ENCODE results near the gene LRRC61. TPM values are rescaled to one million over a fixed set of nuclear protein-coding genes. Genes with fewer than 3 reads are reported as not detected.

Gene LRRC61
- total RNA-seq, 1 donor from 2014 or later, result 13.0 TPM

DNA sequence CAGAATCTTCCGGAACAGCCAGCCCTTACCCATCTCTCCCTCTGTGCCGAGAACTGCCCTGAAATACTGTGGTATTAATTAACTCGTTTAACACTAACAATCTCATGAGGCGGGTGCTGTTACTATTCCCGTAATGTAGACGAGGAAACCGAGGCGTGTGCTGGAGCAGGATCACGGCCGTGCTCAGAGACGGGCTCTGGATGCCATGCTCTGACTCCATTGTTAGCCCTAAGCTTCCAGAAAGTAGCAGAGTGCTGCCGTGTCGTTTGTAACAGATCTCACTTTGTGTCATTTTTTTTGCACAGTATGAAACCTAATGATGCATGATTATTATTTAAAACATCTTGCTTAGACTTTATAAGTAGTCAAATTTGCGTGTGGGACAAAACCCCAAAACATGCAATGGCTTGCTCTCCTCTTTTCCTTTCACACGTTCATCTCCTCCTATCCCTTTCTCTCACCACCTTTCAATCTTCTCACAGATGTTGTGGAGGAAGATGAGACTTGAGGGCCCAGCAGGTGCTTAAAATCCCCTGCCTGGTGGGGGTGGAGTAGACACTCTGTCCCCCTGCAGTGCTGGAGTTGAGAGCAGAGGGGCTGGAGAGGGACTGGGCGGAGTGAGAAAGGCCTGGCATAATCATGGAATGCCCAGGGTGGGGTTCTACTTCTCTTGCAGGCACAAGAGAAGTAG is 672 bp downstream of the LRRC61 start:
- peak overlapping the region; percentile 96 for H3K27ac Mint-ChIP-seq
- peaks cover 12% of the 10 kb centered on the region for H3K36me3 Mint-ChIP-seq
- DNase-seq (ENCODE audit: extremely low spot score, unreplicated experiment), result no peak
- no peaks in the 10 kb centered on the region for H3K27me3 Mint-ChIP-seq
- H3K4me1 Mint-ChIP-seq (ENCODE audit: unreplicated experiment), result peaks cover 25% of the 10 kb centered on the region
- H3K9me3 Mint-ChIP-seq, result no peaks in the 10 kb centered on the region
- TF ChIP-seq, protein P1, sequence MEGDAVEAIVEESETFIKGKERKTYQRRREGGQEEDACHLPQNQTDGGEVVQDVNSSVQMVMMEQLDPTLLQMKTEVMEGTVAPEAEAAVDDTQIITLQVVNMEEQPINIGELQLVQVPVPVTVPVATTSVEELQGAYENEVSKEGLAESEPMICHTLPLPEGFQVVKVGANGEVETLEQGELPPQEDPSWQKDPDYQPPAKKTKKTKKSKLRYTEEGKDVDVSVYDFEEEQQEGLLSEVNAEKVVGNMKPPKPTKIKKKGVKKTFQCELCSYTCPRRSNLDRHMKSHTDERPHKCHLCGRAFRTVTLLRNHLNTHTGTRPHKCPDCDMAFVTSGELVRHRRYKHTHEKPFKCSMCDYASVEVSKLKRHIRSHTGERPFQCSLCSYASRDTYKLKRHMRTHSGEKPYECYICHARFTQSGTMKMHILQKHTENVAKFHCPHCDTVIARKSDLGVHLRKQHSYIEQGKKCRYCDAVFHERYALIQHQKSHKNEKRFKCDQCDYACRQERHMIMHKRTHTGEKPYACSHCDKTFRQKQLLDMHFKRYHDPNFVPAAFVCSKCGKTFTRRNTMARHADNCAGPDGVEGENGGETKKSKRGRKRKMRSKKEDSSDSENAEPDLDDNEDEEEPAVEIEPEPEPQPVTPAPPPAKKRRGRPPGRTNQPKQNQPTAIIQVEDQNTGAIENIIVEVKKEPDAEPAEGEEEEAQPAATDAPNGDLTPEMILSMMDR (conservative IDR thresholded peaks at IDR 0.05), result no peak
- H3K4me3 Mint-ChIP-seq, result peak overlapping the region; percentile 97

DNA sequence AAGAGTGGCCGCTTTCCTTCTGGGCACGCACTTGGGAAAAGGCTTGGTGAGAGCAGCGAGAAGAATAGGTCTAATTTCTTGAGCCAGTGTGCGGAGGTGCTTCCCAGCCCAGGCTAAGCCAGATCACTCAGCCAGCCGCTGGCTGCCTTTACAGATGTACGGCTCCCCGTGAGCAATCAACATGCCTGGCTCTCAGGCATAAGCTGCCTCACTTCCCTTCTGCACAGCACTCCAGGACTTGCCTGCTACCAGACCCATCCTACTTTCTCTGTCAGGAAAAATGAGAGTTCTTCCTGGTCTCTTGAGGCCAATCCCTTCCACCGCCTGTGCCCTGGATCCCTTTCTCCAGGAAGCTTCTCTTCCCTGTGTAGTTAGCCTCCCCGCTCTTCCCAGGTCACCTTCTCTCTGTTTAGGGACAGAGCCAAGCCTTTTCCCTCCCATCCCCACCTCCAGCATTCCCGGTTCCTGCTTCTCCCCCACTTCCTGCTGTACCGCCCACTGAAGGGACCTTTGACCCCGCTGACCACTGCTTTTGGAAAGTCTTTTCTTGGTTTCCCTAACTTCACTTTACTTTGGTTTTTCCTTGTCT is 1.3 kb downstream of the LRRC61 start:
- no peaks in the 10 kb centered on the region for H3K9me3 Mint-ChIP-seq
- H3K4me3 Mint-ChIP-seq, result peak overlapping the region; percentile 97
- peaks cover 25% of the 10 kb centered on the region for H3K4me1 Mint-ChIP-seq (ENCODE audit: unreplicated experiment)
- TF ChIP-seq, protein P1 (conservative IDR thresholded peaks at IDR 0.05), result no peak
- DNase-seq (ENCODE audit: extremely low spot score, unreplicated experiment), result no peak
- H3K36me3 Mint-ChIP-seq, result peaks cover 16% of the 10 kb centered on the region
- no peaks in the 10 kb centered on the region for H3K27me3 Mint-ChIP-seq
- H3K27ac Mint-ChIP-seq, result peak overlapping the region; percentile 96

DNA sequence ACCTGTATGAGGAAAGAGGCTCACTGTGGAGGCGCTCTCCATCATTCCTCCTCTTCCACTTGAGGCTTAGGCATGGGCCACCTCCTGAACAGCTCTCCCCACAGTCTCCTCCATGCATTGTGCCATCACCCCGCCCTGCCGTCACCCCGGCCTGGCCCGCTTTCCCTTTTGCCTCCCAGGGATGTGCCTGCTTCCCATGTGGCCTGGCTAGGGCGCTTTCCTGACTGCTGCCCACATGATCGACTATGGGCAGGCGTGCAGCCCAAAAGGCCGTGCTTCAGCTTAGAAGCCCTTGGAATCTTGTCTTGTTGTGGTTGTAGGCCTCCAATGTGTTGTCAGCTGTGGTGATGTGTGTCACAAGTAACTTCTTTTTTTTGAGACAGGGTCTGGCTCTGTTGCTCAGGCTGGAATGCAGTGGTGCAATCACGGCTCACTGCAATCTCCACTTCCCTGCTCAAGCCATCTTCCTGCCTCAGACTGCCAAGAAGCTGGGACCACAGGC is 2.0 kb downstream of the LRRC61 start:
- TF ChIP-seq, protein P1 (conservative IDR thresholded peaks at IDR 0.05), result no peak
- no peaks in the 10 kb centered on the region for H3K9me3 Mint-ChIP-seq
- H3K36me3 Mint-ChIP-seq, result peaks cover 16% of the 10 kb centered on the region
- DNase-seq (ENCODE audit: extremely low spot score, unreplicated experiment), result no peak
- peaks cover 25% of the 10 kb centered on the region for H3K4me1 Mint-ChIP-seq (ENCODE audit: unreplicated experiment)
- H3K4me3 Mint-ChIP-seq, result peak overlapping the region; percentile 97
- H3K27me3 Mint-ChIP-seq, result no peaks in the 10 kb centered on the region
- peak overlapping the region; percentile 96 for H3K27ac Mint-ChIP-seq

DNA sequence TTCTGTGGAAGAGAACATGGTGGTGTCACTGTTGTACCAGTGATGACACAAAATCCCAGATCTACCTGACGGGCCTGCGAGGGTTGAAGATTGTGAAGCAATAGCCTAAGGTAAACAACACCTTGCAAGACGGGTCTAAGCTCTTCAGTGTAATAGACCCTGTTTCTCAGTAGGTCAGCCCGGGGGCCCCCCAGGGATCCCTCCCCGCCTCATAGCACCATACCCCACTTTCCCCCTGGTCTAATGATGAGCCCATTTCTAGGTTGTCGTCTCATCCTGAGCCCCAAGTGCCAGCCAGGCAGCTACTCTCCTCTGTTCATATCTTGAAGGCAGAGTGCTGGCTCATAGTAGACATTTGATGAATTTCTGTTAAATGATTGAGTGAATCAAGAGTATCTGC is 2.7 kb downstream of the LRRC61 start:
- Mint-ChIP-seq H3K27ac (no peak overlapping the region), H3K9me3 (no peaks in the 10 kb centered on the region), H3K4me3 (no peak overlapping the region)

DNA sequence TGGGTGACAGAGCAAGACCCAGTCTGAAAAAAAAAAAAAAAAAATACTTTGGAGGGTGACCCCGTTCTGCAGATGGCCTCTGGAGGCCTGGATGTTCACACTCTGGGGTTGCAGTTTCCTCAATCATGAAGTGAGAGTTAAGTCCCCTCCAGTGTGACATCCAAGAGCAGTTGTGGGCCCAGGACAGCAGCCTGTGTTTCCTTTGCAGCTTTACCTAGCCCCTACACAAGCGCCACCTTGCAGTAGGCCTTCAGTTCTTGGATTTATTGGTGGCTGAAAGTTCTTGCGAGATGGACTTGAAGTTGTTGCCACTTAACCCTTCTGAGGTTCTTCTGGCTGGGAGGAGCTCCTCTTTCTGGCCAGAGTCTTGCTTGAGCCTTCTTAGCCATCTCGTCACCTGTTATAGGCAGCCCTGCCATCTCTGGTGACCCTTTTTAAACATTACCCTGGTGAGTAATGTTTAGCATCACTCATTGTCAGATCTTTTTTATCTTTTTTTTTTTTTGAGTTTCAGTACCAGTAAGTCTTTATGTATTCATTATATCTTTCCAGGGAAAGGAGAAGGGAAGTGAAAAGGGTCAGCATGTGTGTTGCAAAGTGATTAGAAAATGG is 3.6 kb downstream of the LRRC61 start:
- H3K4me3 Mint-ChIP-seq, result no peak overlapping the region
- TF ChIP-seq, protein P1 (conservative IDR thresholded peaks at IDR 0.05), result no peak
- no peak for DNase-seq (ENCODE audit: extremely low spot score, unreplicated experiment)
- H3K27ac Mint-ChIP-seq, result no peak overlapping the region
- peaks cover 20% of the 10 kb centered on the region for H3K4me1 Mint-ChIP-seq (ENCODE audit: unreplicated experiment)
- peaks cover 12% of the 10 kb centered on the region for H3K36me3 Mint-ChIP-seq
- no peaks in the 10 kb centered on the region for H3K27me3 Mint-ChIP-seq
- H3K9me3 Mint-ChIP-seq, result no peaks in the 10 kb centered on the region

More for the DNA sequence above, 2.7 kb downstream of the LRRC61 start:
- Mint-ChIP-seq H3K27me3 (no peaks in the 10 kb centered on the region), H3K4me1 (ENCODE audit: unreplicated experiment) (peaks cover 24% of the 10 kb centered on the region), H3K36me3 (peaks cover 15% of the 10 kb centered on the region)
- DNase-seq (ENCODE audit: extremely low spot score, unreplicated experiment), result no peak
- TF ChIP-seq, protein P1 (conservative IDR thresholded peaks at IDR 0.05), result no peak
